Smooth muscle cell (in vitro differentiated cells): Measurements from ENCODE around the gene AIPL1. TPM values are rescaled to one million over a fixed set of nuclear protein-coding genes. Genes with fewer than 3 reads are reported as not detected.

ENCODE experiments used
- DNase-seq: peaks from one replicate; lab custom pipeline; 2025; ENCODE audit not compliant: unreplicated experiment; lab: John Stamatoyannopoulos, UW
- H2AFZ ChIP-seq: fragments of 200-600 bp; sonication (generic); 2 replicates; pipeline ENCODE4 v1.6.0; 2016; ENCODE audit warnings: antibody characterized with exemption, low read depth, mild to moderate bottlenecking
- H3F3A ChIP-seq: fragments of 200-600 bp; sonication (generic); 2 replicates; pipeline ENCODE4 v1.6.0; 2017; ENCODE audit warnings: antibody characterized with exemption, low read depth
- H3K27ac ChIP-seq: fragments of 200-600 bp; sonication (generic); 2 replicates; pipeline ENCODE4 v1.5.1; 2016; ENCODE audit warnings: low read depth, mild to moderate bottlenecking
- H3K27me3 ChIP-seq: fragments of 200-600 bp; sonication (generic); 2 replicates; pipeline ENCODE4 v1.6.1; 2016; ENCODE audit warnings: low read depth, mild to moderate bottlenecking
- H3K36me3 ChIP-seq: fragments of 200-600 bp; sonication (generic); 2 replicates; pipeline ENCODE4 v1.5.1; 2016; ENCODE audit warnings: low read depth
- H3K4me1 ChIP-seq: fragments of 200-600 bp; sonication (generic); 2 replicates; pipeline ENCODE4 v1.5.1; 2016; ENCODE audit warnings: low read depth
- H3K4me2 ChIP-seq: fragments of 200-600 bp; sonication (generic); 2 replicates; pipeline ENCODE4 v1.6.0; 2016; ENCODE audit warnings: mild to moderate bottlenecking
- H3K4me3 ChIP-seq: fragments of 200-600 bp; sonication (generic); 2 replicates; pipeline ENCODE4 v1.5.1; 2016; ENCODE audit warnings: mild to moderate bottlenecking
- H3K79me2 ChIP-seq: fragments of 200-600 bp; sonication (generic); 2 replicates; pipeline ENCODE4 v1.6.0; 2016; ENCODE audit warnings: low read depth, mild to moderate bottlenecking
- H3K9ac ChIP-seq: fragments of 200-600 bp; sonication (generic); 2 replicates; pipeline ENCODE4 v1.6.0; 2016; ENCODE audit warnings: low read depth
- H3K9me3 ChIP-seq: fragments of 200-600 bp; sonication (generic); replicated peaks from 2 replicates; pipeline ENCODE4 v1.5.1; 2016; ENCODE audit warnings: low read depth
- H4K20me1 ChIP-seq: fragments of 200-600 bp; sonication (generic); 2 replicates; pipeline ENCODE4 v1.6.0; 2016; ENCODE audit warnings: low read depth
- CTCF ChIP-seq: fragments of 200-600 bp; sonication (generic); IDR thresholded peaks from 2 replicates; pipeline ENCODE4 v1.5.1; 2017; ENCODE audit warnings: borderline replicate concordance, mild to moderate bottlenecking, antibody characterized with exemption; ENCODE audit not compliant: insufficient read depth, poor library complexity, severe bottlenecking
- WGBS: methylation state at CpG from one replicate; pipeline ENCODE4 v1.1.7; 2016; ENCODE audit warnings: low lambda C conversion rate; 5-methylcytosine and 5-hydroxymethylcytosine counted together
- polyA plus RNA-seq: library from polyadenylated mRNA; unstranded; fragments of >200 nt; fragmentation: Nextera tagmentation; extraction: Ambion mirVana; gene quantifications from 2 replicates; pipeline ENCODE4 v1.2.1, GENCODE V29; 2016
- total RNA-seq: library from RNA; depleted of rRNA; stranded (reverse); fragments of >200 nt; gene quantifications from 2 replicates; pipeline ENCODE4 v1.2.3, GENCODE V29; 2014

AIPL1 gene
- total and polyA plus RNA-seq, 2 experiments from 2014 or later = not detected

GRCh38 chr17:6443692-6444570 lies 9.0 kb upstream of the AIPL1 start, which contains the start of gene PIMREG:
PIMREG (plus strand) TSS chr17:6444455; CDS start chr17:6445111, 656 bp downstream.
- Histone ChIP-seq H2AFZ (peak within 1 kb of the TSS; percentile 95), H3F3A (peaks cover 9% of the 10 kb centered on the region), H3K4me2 (peak within 1 kb of the TSS; percentile 99), H3K4me1 (peaks cover 23% of the 10 kb centered on the region), H3K9ac (peak within 1 kb of the TSS; percentile 29), H3K4me3 (peak within 1 kb of the TSS; percentile 64), H3K9me3 (no peaks in the 10 kb centered on the region), H4K20me1 (no peaks in the 10 kb centered on the region), H3K27ac (peak within 1 kb of the TSS; percentile 74), H3K79me2 (no peaks in the 10 kb centered on the region), H3K36me3 (no peaks in the 10 kb centered on the region), H3K27me3 (no peaks in the 10 kb centered on the region)
- WGBS = under 1% methylated on average over 41 of the region's 62 CpGs
- peak; percentile 95 for DNase-seq
- TF ChIP-seq CTCF = no peak

- H3K4me2 ChIP-seq = peak overlapping the region; percentile 99
- H3K27me3 ChIP-seq = no peaks in the 10 kb centered on the region
- H3K79me2 ChIP-seq = no peaks in the 10 kb centered on the region
- H3K36me3 ChIP-seq = no peaks in the 10 kb centered on the region
- H3K9me3 ChIP-seq = no peaks in the 10 kb centered on the region
- peaks cover 9% of the 10 kb centered on the region for H3F3A ChIP-seq
- H4K20me1 ChIP-seq = no peaks in the 10 kb centered on the region
- peaks cover 23% of the 10 kb centered on the region for H3K4me1 ChIP-seq
- no peak overlapping the region for H2AFZ ChIP-seq
- H3K27ac ChIP-seq = no peak overlapping the region
- H3K9ac ChIP-seq = no peak overlapping the region
- DNase-seq = no peak
- no peak for TF ChIP-seq CTCF
- H3K4me3 ChIP-seq = no peak overlapping the region
- WGBS = 66% methylated on average over 6 of the region's 6 CpGs
Observed at GRCh38 chr17:6442775-6443174, 7.9 kb upstream of the AIPL1 start.

- Histone ChIP-seq H3K79me2 (no peaks in the 10 kb centered on the region), H3K4me3 (no peak overlapping the region), H3K27me3 (peaks cover 11% of the 10 kb centered on the region), H3K9ac (no peak overlapping the region), H3K36me3 (no peaks in the 10 kb centered on the region), H2AFZ (no peak overlapping the region), H3K27ac (no peak overlapping the region), H3K4me2 (no peak overlapping the region), H3K9me3 (no peaks in the 10 kb centered on the region), H3F3A (peaks cover 9% of the 10 kb centered on the region), H4K20me1 (no peaks in the 10 kb centered on the region), H3K4me1 (peaks cover 16% of the 10 kb centered on the region)
- TF ChIP-seq CTCF = no peak
- DNase-seq = no peak
- WGBS = 43% methylated on average over 4 of the region's 4 CpGs
Observed at GRCh38 chr17:6439951-6440350, 5.0 kb upstream of the AIPL1 start.
